ENCODE data around the gene ADGRG4. TPM values are rescaled to one million over a fixed set of nuclear protein-coding genes. Genes with fewer than 3 reads are reported as not detected.

The ADGRG4 gene
- total and polyA plus RNA-seq, 4 donors: under 0.01 TPM; not detected in 3

- DNase-seq (ENCODE audit: low spot score): no peak
- Histone ChIP-seq H3K27ac (ENCODE audit: low read depth in 1 of 2, low read length in 2 of 2) (no peak overlapping the region), H3K9me3 (ENCODE audit: control insufficient read depth in 4 of 4, low read length in 3 of 4) (no peaks in the 10 kb centered on the region), H3K9ac (ENCODE audit: low read depth in 1 of 2, low read length in 2 of 2) (no peak overlapping the region), H3K4me1 (ENCODE audit: control insufficient read depth in 4 of 4, insufficient read depth in 4 of 4, low read length in 3 of 4) (no peaks in the 10 kb centered on the region), H3K27me3 (ENCODE audit: control insufficient read depth in 4 of 4, insufficient read depth in 4 of 4, low read length in 3 of 4) (peaks cover 0 to 5% (median 0%) of the 10 kb centered on the region in 4 donors), H3K4me3 (ENCODE audit: low read depth in 1 of 3, low read length in 3 of 3) (no peak overlapping the region), H3K36me3 (ENCODE audit: control insufficient read depth in 4 of 4, insufficient read depth in 3 of 4, low read depth in 1 of 4, low read length in 3 of 4) (no peaks in the 10 kb centered on the region)
- WGBS: 80% methylated on average over 4 of the region's 4 CpGs
- TF ChIP-seq HNF4G (IDR thresholded peaks at IDR 0.05): no peak
- TF ChIP-seq FOXA2 (IDR thresholded peaks at IDR 0.05): no peak
- no peak for TF ChIP-seq NR2F2 (IDR thresholded peaks at IDR 0.05)
- TF ChIP-seq SP1 (IDR thresholded peaks at IDR 0.05): no peak
- no peak for TF ChIP-seq TAF1 (conservative IDR thresholded peaks at IDR 0.05)
Observed at GRCh38 chrX:136354201-136354600, 53.4 kb downstream of the ADGRG4 start.

- Histone ChIP-seq H3K27ac (ENCODE audit: low read depth in 1 of 2, low read length in 2 of 2) (no peak overlapping the region), H3K9ac (ENCODE audit: low read depth in 1 of 2, low read length in 2 of 2) (no peak overlapping the region), H3K36me3 (ENCODE audit: control insufficient read depth in 4 of 4, insufficient read depth in 3 of 4, low read depth in 1 of 4, low read length in 3 of 4) (no peaks in the 10 kb centered on the region), H3K9me3 (ENCODE audit: control insufficient read depth in 4 of 4, low read length in 3 of 4) (peaks cover 0 to 2% (median 0%) of the 10 kb centered on the region in 4 donors), H3K4me3 (ENCODE audit: low read depth in 1 of 3, low read length in 3 of 3) (no peak overlapping the region), H3K4me1 (ENCODE audit: control insufficient read depth in 4 of 4, insufficient read depth in 4 of 4, low read length in 3 of 4) (no peaks in the 10 kb centered on the region), H3K27me3 (ENCODE audit: control insufficient read depth in 4 of 4, insufficient read depth in 4 of 4, low read length in 3 of 4) (peaks cover 0 to 10% (median 0%) of the 10 kb centered on the region in 4 donors)
- WGBS: 71% methylated on average over 5 of the region's 5 CpGs
- TF ChIP-seq NR2F2 (IDR thresholded peaks at IDR 0.05): no peak
- TF ChIP-seq MAX (IDR thresholded peaks at IDR 0.05): no peak
- TF ChIP-seq YY1 (IDR thresholded peaks at IDR 0.05): no peak
- TF ChIP-seq FOXA2 (IDR thresholded peaks at IDR 0.05): no peak
- TF ChIP-seq RAD21 (IDR thresholded peaks at IDR 0.05): no peak
- TF ChIP-seq, protein P1, sequence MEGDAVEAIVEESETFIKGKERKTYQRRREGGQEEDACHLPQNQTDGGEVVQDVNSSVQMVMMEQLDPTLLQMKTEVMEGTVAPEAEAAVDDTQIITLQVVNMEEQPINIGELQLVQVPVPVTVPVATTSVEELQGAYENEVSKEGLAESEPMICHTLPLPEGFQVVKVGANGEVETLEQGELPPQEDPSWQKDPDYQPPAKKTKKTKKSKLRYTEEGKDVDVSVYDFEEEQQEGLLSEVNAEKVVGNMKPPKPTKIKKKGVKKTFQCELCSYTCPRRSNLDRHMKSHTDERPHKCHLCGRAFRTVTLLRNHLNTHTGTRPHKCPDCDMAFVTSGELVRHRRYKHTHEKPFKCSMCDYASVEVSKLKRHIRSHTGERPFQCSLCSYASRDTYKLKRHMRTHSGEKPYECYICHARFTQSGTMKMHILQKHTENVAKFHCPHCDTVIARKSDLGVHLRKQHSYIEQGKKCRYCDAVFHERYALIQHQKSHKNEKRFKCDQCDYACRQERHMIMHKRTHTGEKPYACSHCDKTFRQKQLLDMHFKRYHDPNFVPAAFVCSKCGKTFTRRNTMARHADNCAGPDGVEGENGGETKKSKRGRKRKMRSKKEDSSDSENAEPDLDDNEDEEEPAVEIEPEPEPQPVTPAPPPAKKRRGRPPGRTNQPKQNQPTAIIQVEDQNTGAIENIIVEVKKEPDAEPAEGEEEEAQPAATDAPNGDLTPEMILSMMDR (IDR thresholded peaks at IDR 0.05; ENCODE audit: low read depth, low read length, missing input control): no peak
- TF ChIP-seq SP1 (IDR thresholded peaks at IDR 0.05): no peak
- TF ChIP-seq ATF3 (IDR thresholded peaks at IDR 0.05): no peak
- no peak for TF ChIP-seq RXRA (IDR thresholded peaks at IDR 0.05)
- DNase-seq (ENCODE audit: low spot score): no peak
Observed at GRCh38 chrX:136369377-136369776, 68.6 kb downstream of the ADGRG4 start.

DNA sequence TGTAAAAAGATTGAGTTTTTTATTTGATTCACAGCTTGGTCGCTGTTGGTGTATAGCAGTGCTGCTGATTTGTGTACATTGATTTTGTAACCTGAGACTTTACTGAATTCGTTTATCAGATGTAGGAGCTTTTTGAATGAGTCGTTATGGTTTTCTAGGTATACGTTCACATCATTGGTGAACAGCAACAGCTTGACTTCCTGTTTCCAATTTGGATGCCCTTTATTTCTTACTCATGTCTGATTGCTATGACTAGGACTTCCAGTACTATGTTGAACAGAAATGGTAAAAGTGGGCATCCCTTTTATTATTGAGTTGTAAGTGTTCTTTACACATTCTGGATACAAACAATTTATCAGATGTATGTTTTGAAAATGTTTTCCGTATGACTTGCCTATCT is 76.0 kb downstream of the ADGRG4 start:
- Histone ChIP-seq H3K4me1 (ENCODE audit: control insufficient read depth in 4 of 4, insufficient read depth in 4 of 4, low read length in 3 of 4) (no peaks in the 10 kb centered on the region), H3K36me3 (ENCODE audit: control insufficient read depth in 4 of 4, insufficient read depth in 3 of 4, low read depth in 1 of 4, low read length in 3 of 4) (no peaks in the 10 kb centered on the region), H3K4me3 (ENCODE audit: low read depth in 1 of 3, low read length in 3 of 3) (no peak overlapping the region), H3K27ac (ENCODE audit: low read depth in 1 of 2, low read length in 2 of 2) (no peak overlapping the region), H3K9me3 (ENCODE audit: control insufficient read depth in 4 of 4, low read length in 3 of 4) (no peaks in the 10 kb centered on the region), H3K9ac (ENCODE audit: low read depth in 1 of 2, low read length in 2 of 2) (no peak overlapping the region), H3K27me3 (ENCODE audit: control insufficient read depth in 4 of 4, insufficient read depth in 4 of 4, low read length in 3 of 4) (peaks cover 0 to 4% (median 0%) of the 10 kb centered on the region in 4 donors)
- 80% methylated on average over 5 of the region's 5 CpGs for WGBS
- no peak for DNase-seq (ENCODE audit: low spot score)
- no peak for TF ChIP-seq YY1 (IDR thresholded peaks at IDR 0.05)
- TF ChIP-seq RXRA (IDR thresholded peaks at IDR 0.05): no peak
- TF ChIP-seq ZBTB33 (IDR thresholded peaks at IDR 0.05): no peak
- no peak for TF ChIP-seq RAD21 (IDR thresholded peaks at IDR 0.05)
- TF ChIP-seq SP1 (IDR thresholded peaks at IDR 0.05): no peak
- no peak for TF ChIP-seq FOXA2 (IDR thresholded peaks at IDR 0.05)
- TF ChIP-seq, protein P2, sequence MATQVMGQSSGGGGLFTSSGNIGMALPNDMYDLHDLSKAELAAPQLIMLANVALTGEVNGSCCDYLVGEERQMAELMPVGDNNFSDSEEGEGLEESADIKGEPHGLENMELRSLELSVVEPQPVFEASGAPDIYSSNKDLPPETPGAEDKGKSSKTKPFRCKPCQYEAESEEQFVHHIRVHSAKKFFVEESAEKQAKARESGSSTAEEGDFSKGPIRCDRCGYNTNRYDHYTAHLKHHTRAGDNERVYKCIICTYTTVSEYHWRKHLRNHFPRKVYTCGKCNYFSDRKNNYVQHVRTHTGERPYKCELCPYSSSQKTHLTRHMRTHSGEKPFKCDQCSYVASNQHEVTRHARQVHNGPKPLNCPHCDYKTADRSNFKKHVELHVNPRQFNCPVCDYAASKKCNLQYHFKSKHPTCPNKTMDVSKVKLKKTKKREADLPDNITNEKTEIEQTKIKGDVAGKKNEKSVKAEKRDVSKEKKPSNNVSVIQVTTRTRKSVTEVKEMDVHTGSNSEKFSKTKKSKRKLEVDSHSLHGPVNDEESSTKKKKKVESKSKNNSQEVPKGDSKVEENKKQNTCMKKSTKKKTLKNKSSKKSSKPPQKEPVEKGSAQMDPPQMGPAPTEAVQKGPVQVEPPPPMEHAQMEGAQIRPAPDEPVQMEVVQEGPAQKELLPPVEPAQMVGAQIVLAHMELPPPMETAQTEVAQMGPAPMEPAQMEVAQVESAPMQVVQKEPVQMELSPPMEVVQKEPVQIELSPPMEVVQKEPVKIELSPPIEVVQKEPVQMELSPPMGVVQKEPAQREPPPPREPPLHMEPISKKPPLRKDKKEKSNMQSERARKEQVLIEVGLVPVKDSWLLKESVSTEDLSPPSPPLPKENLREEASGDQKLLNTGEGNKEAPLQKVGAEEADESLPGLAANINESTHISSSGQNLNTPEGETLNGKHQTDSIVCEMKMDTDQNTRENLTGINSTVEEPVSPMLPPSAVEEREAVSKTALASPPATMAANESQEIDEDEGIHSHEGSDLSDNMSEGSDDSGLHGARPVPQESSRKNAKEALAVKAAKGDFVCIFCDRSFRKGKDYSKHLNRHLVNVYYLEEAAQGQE (IDR thresholded peaks at IDR 0.05): no peak
- TF ChIP-seq EGR1 (IDR thresholded peaks at IDR 0.05; ENCODE audit: low read depth in 2 of 2): no peak
- TF ChIP-seq NR2F2 (IDR thresholded peaks at IDR 0.05): no peak
- TF ChIP-seq MAX (IDR thresholded peaks at IDR 0.05): no peak
- TF ChIP-seq, protein P1 (IDR thresholded peaks at IDR 0.05; ENCODE audit: low read depth, low read length, missing input control): no peak
- no peak for TF ChIP-seq HNF4G (IDR thresholded peaks at IDR 0.05)
- no peak for TF ChIP-seq JUND (IDR thresholded peaks at IDR 0.05)
- no peak for TF ChIP-seq GABPA (IDR thresholded peaks at IDR 0.05 in 1 of 2, conservative IDR thresholded peaks at IDR 0.05 in 1 of 2)
- no peak for TF ChIP-seq HNF4A (conservative IDR thresholded peaks at IDR 0.05)
